HepG2 (cell line): ENCODE measurements around the gene PPOX. TPM values are rescaled to one million over a fixed set of nuclear protein-coding genes. Genes with fewer than 3 reads are reported as not detected.
A peak's percentile ranks its signal among the peaks of the same experiment; 100 is the strongest.

Experiments
- AGO1 ChIP-seq: fragments of 200-400 bp; formaldehyde crosslinking; IDR thresholded peaks from 2 replicates; pipeline ENCODE4 v1.6.1; 2017; ENCODE audit warnings: mild to moderate bottlenecking, low read depth, low read length, moderate library complexity; ENCODE audit not compliant: poor library complexity, severe bottlenecking
- AGO2 ChIP-seq: fragments of 200-400 bp; formaldehyde crosslinking; optimal IDR thresholded peaks from 2 replicates; pipeline ENCODE3; 2017; ENCODE audit warnings: mild to moderate bottlenecking, low read depth, low read length, moderate library complexity
- ARNT2 ChIP-seq: sonication (generic); formaldehyde crosslinking; IDR thresholded peaks from 2 replicates; pipeline ENCODE4 v1.8.0; 2022; ENCODE audit warnings: mild to moderate bottlenecking, low read depth, missing genetic modification reagents, moderate library complexity
- ARNTL ChIP-seq: sonication (generic); formaldehyde crosslinking; IDR thresholded peaks from 2 replicates; pipeline ENCODE4 v1.4.0; 2020; ENCODE audit warnings: mild to moderate bottlenecking, missing genetic modification reagents
- CEBPG ChIP-seq: IDR thresholded peaks from 2 replicates; pipeline ENCODE4 v1.6.1; 2016
- DDIT3 ChIP-seq: sonication (generic); formaldehyde crosslinking; IDR thresholded peaks from 2 replicates; pipeline ENCODE4 v1.4.0; 2020; ENCODE audit warnings: mild to moderate bottlenecking, missing genetic modification reagents
- ERF ChIP-seq: IDR thresholded peaks from 2 replicates; pipeline ENCODE4 v1.6.1; 2018; ENCODE audit warnings: missing biosample characterization, missing genetic modification reagents
- ETV5 ChIP-seq: IDR thresholded peaks from 2 replicates; pipeline ENCODE4 v1.6.1; 2018; ENCODE audit warnings: missing biosample characterization, missing genetic modification reagents, inconsistent platforms, borderline replicate concordance
- FOSL2 ChIP-seq: sonication (generic); formaldehyde crosslinking; IDR thresholded peaks from 2 replicates; pipeline ENCODE4 v1.4.0; 2020; ENCODE audit warnings: missing genetic modification reagents
- GATAD2A ChIP-seq: IDR thresholded peaks from 2 replicates; pipeline ENCODE4 v1.6.1; 2016
- HNF1B ChIP-seq: sonication (generic); formaldehyde crosslinking; IDR thresholded peaks from 2 replicates; pipeline ENCODE4 v1.5.1; 2020; ENCODE audit warnings: mild to moderate bottlenecking, moderate library complexity, missing genetic modification reagents
- IRX3 ChIP-seq: sonication (generic); formaldehyde crosslinking; IDR thresholded peaks from 2 replicates; pipeline ENCODE4 v1.8.1; 2023; ENCODE audit warnings: mild to moderate bottlenecking, low read depth, missing genetic modification reagents, borderline replicate concordance
- JUN ChIP-seq: sonication (generic); formaldehyde crosslinking; IDR thresholded peaks from 2 replicates; pipeline ENCODE4 v1.4.0; 2020; ENCODE audit warnings: mild to moderate bottlenecking, missing genetic modification reagents
- KDM6A ChIP-seq: IDR thresholded peaks from 2 replicates; pipeline ENCODE4 v1.6.1; 2016; ENCODE audit warnings: low read depth
- MAZ ChIP-seq, 2 experiments: sonication (generic) in 1 of 2; formaldehyde crosslinking in 1 of 2; IDR thresholded peaks; 2 replicates each; pipeline versions ENCODE4 v1.5.0 to v1.6.1; 2012 to 2020; ENCODE audit warnings: low read depth in 2 of 2, mild to moderate bottlenecking in 2 of 2, borderline replicate concordance in 1 of 2, improper control_type of control experiment in 1 of 2, low read length in 1 of 2, missing genetic modification reagents in 1 of 2, moderate library complexity in 1 of 2
- MIXL1 ChIP-seq: IDR thresholded peaks from 2 replicates; pipeline ENCODE4 v1.6.1; 2016
- NAIF1 ChIP-seq: sonication (generic); formaldehyde crosslinking; IDR thresholded peaks from 2 replicates; pipeline ENCODE4 v1.5.0; 2020; ENCODE audit warnings: mild to moderate bottlenecking, missing genetic modification reagents, borderline replicate concordance
- NFE2L1 ChIP-seq: sonication (generic); formaldehyde crosslinking; IDR thresholded peaks from 2 replicates; pipeline ENCODE4 v1.4.0; 2020; ENCODE audit warnings: missing genetic modification reagents, mild to moderate bottlenecking, borderline replicate concordance
- PHF5A ChIP-seq: IDR thresholded peaks from one replicate; pipeline ENCODE4 v1.6.1; 2018; ENCODE audit warnings: low read depth, missing genetic modification reagents; ENCODE audit not compliant: unreplicated experiment
- POLR2A ChIP-seq, 2 experiments: IDR thresholded peaks; 2 replicates each; pipeline ENCODE4 v1.6.1; 2011; ENCODE audit warnings: low read depth in 2 of 2, low read length in 2 of 2, mild to moderate bottlenecking in 1 of 2, moderate library complexity in 1 of 2; ENCODE audit not compliant: insufficient read depth in 1 of 2
- POLR2AphosphoS5 ChIP-seq: IDR thresholded peaks from 2 replicates; pipeline ENCODE4 v1.6.1; 2012; ENCODE audit warnings: low read depth, low read length
- RBFOX2 ChIP-seq: fragments of 200-400 bp; formaldehyde crosslinking; IDR thresholded peaks from 2 replicates; pipeline ENCODE4 v1.6.1; 2017; ENCODE audit warnings: low read depth, mild to moderate bottlenecking, low read length
- RBM22 ChIP-seq: fragments of 200-400 bp; formaldehyde crosslinking; optimal IDR thresholded peaks from 2 replicates; pipeline ENCODE3; 2017; ENCODE audit warnings: mild to moderate bottlenecking, low read length, moderate library complexity
- TCF7 ChIP-seq: sonication (generic); IDR thresholded peaks from 2 replicates; pipeline ENCODE4 v1.6.1; 2016; ENCODE audit warnings: antibody characterized with exemption, low read depth
- ZC3H13 ChIP-seq: sonication (generic); formaldehyde crosslinking; IDR thresholded peaks from 2 replicates; pipeline ENCODE4 v1.8.1; 2023; ENCODE audit warnings: mild to moderate bottlenecking, missing genetic modification reagents, moderate library complexity
- ZNF441 ChIP-seq: sonication (generic); formaldehyde crosslinking; IDR thresholded peaks from 2 replicates; pipeline ENCODE4 v1.7.0; 2021; ENCODE audit warnings: missing genetic modification reagents, borderline replicate concordance
- ZNF652 ChIP-seq: IDR thresholded peaks from 2 replicates; pipeline ENCODE4 v1.6.1; 2016; ENCODE audit warnings: low read depth, borderline replicate concordance
- ZNF775 ChIP-seq: sonication (generic); formaldehyde crosslinking; IDR thresholded peaks from 2 replicates; pipeline ENCODE4 v1.4.0; 2020; ENCODE audit warnings: missing genetic modification reagents, mild to moderate bottlenecking, moderate library complexity, borderline replicate concordance
- ZSCAN21 ChIP-seq: sonication (generic); formaldehyde crosslinking; IDR thresholded peaks from 2 replicates; pipeline ENCODE4 v1.8.0; 2022; ENCODE audit warnings: mild to moderate bottlenecking, missing genetic modification reagents, moderate library complexity, borderline replicate concordance
- polyA plus RNA-seq, 8 experiments: library from polyadenylated mRNA; depleted of rRNA in 3 of 8; stranded (reverse) in 7 of 8; unstranded in 1 of 8; fragments of >200 nt; fragmentation: Illumina TruSeq in 4 of 8; extraction: Trizol in 4 of 8; gene quantifications; 2 replicates each; pipeline versions ENCODE4 v1.2.1 to v1.2.3, GENCODE V29; 2011 to 2016; ENCODE audit warnings: low read depth in 4 of 8, missing spikeins in 1 of 8, mixed read lengths in 1 of 8; ENCODE audit not compliant: insufficient read depth in 1 of 8
- total RNA-seq, 5 experiments: library from RNA; depleted of rRNA; stranded (reverse); fragments of >200 nt; fragmentation: Illumina TruSeq; extraction: Trizol; gene quantifications; 2 replicates each; pipeline ENCODE4 v1.2.3, GENCODE V29; 2016; ENCODE audit warnings: low read depth in 1 of 5
- TF ChIP-seq, protein P1 (sequence below): sonication (generic); formaldehyde crosslinking; conservative IDR thresholded peaks from 2 replicates; pipeline ENCODE4 v1.8.0; 2022; ENCODE audit warnings: mild to moderate bottlenecking, moderate library complexity, missing genetic modification reagents

The PPOX gene
- total and polyA plus RNA-seq, 2 of the 13 experiments (the other 11 are each of a cell fraction or from before 2014, with no cell fraction given): 15.5 to 27.7 TPM

- TF ChIP-seq, protein P1, sequence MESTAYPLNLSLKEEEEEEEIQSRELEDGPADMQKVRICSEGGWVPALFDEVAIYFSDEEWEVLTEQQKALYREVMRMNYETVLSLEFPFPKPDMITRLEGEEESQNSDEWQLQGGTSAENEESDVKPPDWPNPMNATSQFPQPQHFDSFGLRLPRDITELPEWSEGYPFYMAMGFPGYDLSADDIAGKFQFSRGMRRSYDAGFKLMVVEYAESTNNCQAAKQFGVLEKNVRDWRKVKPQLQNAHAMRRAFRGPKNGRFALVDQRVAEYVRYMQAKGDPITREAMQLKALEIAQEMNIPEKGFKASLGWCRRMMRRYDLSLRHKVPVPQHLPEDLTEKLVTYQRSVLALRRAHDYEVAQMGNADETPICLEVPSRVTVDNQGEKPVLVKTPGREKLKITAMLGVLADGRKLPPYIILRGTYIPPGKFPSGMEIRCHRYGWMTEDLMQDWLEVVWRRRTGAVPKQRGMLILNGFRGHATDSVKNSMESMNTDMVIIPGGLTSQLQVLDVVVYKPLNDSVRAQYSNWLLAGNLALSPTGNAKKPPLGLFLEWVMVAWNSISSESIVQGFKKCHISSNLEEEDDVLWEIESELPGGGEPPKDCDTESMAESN (CRISPR knock-in tag): no peak
- TF ChIP-seq ZNF441 (CRISPR knock-in tag) (peak; percentile 52; the same call in 1 of the 2 replicates), NFE2L1 (CRISPR knock-in tag) (no peak), CEBPG (peak; percentile 27; the same call in 1 of the 2 replicates), ETV5 (CRISPR knock-in tag) (peak; percentile 12; the same call in 1 of the 2 replicates), TCF7 (peak; percentile 56), AGO1 (peak; percentile 60), POLR2AphosphoS5 (peak; percentile 71), ZSCAN21 (CRISPR knock-in tag) (no peak), RBM22 (peak; percentile 90), JUN (no peak), MIXL1 (CRISPR knock-in tag) (peak; percentile 81), AGO2 (peak; percentile 51), MAZ (IDR thresholded peaks at IDR 0.05; ENCODE audit: borderline replicate concordance, low read depth, low read length) (no peak), MAZ (CRISPR knock-in tag; IDR thresholded peaks at IDR 0.05; ENCODE audit: low read depth) (no peak), NAIF1 (CRISPR knock-in tag) (0 out of 2 replicates have a peak, but pooled peaks have one; percentile 16), ZNF775 (CRISPR knock-in tag) (no peak), ARNTL (CRISPR knock-in tag) (no peak), DDIT3 (CRISPR knock-in tag) (no peak), PHF5A (CRISPR knock-in tag) (peak; percentile 38), FOSL2 (CRISPR knock-in tag) (peak; percentile 5; the same call in 1 of the 2 replicates), ARNT2 (peak; percentile 45; the same call in 1 of the 2 replicates), IRX3 (0 out of 2 replicates have a peak, but pooled peaks have one; percentile 2), RBFOX2 (peak; percentile 78), POLR2A (IDR thresholded peaks at IDR 0.05; ENCODE audit: insufficient read depth in 1 of 2, low read depth in 2 of 2, low read length in 2 of 2) (peak; percentile 32 to 50; a peak in 2 of 4 replicates), GATAD2A (CRISPR knock-in tag) (peak; percentile 22; the same call in 1 of the 2 replicates), ZNF652 (CRISPR knock-in tag) (peak; percentile 69; the same call in 1 of the 2 replicates), HNF1B (no peak), KDM6A (peak; percentile 21; the same call in 1 of the 2 replicates), ERF (CRISPR knock-in tag) (0 out of 2 replicates have a peak, but pooled peaks have one; percentile 18), ZC3H13 (peak; percentile 38)
Observed at GRCh38 chr1:161220002-161220401, 53.8 kb downstream of the PPOX start (continued).
